Stimulated activated CD4-positive, alpha-beta T cell treated with anti-CD3 and anti-CD28 coated beads, Interleukin-1b, Interleukin-23, amount 100 ng/mL, for 4 hours (primary cell): ENCODE results near the gene PRXL2A.

Experiments used
- DNase-seq, 2 donors: peaks; one replicate each; pipeline ENCODE4 v3.0.0-alpha.2; 2020; ENCODE audit warnings: low read depth in 2 of 2

PRXL2A gene

DNA sequence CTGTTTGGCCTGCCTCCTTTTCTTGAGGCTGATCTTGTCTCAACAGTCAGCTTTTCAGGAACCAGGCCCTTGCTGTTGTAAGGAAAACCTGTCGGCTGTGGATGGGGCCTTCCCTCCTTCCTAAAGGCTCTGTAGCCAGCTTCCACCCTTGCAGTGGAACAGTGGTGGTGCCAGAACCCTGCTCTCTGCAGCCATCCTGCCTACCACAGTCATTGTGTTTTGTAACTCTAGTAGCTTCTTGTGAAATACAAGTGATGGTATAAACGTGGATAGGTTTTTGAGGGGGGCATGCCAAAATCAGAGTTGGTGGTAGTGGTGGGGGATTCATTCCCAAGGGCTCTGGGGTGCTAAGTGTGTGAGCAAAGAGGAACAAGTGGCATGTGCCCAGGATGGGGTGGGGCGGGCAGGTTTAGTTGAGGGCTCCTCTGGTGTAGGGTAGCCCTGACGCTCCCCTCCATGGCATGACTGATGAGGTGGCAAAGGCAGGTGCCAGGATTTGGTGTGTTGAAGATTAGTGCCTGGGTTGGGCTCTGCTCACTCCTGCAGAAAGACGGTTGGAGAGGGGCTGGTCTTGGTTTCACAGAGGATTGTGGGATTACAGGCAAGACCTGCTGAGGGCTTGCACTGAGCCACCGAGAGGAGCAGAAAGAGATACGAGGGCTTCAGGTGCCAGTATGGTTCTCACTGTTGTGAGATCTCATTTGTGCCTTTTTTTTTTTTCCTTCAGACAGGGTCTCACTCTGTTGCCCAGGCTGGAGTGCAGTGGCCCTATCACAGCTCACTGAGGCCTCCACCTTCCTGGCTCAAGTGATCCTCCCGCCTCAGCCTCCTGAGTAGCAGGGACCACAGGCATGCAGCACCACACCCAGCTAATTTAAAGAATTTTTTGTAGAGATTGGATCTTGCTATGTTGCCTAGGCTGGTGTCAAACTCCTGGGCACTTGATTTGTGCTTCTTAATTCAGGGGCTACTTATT lies 53.1 kb downstream of the PRXL2A start:
- no peak for DNase-seq

DNA sequence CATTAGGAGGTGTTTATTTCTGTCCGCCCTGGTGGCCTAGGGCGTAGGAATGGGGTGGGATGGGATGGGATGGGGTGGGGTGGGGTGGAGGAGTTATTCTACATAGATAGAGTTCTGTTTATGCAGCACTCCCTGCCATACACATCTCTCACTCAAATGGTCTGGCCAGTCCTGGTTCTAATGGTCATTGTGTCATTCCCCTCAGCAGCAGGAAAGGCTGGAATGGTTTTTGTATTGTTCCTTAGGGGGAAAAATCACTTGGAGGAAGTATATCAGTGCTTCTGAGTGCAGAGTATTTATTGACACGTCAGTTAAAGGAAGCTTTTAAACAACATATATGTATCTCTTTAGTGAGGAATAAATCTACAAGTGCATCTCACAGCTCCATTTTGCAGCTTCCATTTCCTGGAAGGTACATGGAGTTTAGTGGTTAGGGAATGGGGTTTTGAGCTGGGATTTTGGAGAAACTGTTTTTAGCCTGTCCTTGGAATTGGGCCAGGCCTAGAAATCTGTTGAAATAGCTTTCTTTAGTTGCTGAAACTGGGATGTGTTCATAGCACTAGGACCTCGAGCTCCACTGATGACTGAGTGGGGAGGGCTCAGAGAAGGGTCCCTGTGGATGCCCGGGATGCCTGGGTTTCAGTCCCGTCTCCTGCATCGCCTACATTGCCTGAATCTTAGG lies 54.1 kb downstream of the PRXL2A start:
- DNase-seq: no peak

DNA sequence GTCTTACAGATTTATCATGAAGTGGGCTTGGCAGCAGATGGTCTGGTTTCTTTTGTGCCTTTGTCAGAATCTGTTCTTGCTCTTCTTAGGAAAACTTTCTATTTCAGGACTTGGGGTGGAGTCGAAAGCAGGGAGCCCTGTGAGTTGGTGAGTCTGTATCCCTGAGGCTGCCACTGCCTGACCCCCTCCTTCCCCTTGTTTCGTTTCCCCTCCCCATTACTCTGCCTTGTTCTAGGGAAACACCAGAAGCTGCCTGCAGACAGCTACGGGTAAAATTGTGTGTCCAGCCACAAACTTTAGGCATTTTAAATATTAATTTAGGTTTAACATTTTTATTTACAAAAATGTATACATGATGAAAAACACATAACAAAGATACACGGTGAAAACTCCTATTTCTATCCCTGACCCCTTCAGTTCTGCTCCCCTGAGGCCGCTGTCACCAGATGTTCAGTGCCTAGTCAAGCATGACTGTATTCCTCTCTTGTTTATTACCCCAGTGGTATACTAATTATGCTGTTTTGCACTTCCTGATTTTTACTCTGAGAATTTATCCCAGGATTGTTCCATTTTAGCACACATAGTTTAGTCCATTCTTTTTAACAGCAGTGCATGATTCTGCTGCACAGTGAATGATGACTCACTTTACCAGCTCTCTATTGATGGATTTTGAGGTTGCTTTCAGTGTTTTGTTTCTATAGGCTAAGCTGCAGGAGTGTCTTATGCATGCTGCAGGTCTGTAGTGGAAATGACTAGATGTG lies 54.8 kb downstream of the PRXL2A start:
- no peak for DNase-seq

DNA sequence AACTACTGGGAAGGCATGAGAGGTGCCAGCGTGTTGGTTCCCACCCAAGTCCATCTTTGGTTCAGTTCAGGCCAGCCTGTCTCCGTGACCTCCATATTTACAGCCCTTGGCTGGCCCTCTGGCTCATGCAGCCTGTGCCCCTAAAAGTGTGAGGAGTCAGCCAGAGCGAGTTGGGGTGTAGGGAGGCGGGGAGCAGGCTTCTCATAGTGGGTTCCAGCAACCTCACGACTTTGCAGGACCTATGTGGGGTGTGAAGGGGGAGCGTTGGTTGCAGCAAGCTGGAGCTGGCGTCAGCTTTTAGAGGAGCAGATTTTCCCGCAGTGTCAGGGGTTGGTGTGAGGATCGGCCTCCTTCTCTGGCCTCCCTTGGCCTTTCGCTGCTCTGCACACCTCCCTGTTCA lies 55.5 kb downstream of the PRXL2A start:
- no peak for DNase-seq

DNA sequence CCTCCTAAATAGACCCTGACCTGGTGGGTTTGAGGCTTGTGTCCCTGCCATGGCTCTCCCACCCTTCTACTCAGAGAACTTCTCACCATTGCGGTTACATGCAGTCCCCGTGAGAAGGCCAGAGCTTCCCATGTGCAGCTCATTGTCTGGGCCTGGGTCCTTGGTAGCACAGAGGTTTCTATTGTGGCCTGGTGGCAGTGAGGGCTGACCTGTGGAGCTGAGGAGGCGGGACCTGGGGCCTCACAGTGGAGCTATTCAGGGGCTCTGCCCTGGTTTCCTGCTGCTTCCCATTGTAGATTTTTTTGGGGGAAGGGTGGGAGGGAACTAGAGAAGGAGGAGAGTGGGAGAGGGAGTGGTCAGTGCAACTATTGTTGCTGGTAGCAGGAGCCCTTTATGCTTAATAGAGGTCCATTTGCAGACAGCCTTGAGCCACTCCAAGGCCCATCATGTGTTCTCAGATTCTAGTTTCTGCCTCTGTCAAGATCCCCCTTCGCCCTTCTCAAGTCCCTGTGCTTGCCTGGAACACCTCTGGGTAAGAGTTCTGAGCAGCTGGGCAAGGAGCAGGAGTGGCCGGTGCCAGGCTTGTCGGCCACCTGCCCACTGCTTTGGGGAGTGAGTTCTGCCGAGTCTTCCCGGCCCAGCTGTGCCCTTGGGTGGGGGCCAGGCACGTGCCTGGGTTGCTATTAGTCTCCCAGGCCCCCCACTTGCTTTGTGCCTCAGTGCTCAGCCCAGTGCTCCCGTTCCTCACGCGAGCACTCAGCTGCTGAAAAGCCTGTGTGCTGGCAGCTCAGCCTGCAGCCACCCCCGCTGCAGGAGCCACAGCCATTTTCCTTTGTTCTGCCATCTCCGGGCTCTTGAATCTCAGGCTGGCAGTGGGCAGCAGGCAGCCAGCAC lies 56.5 kb downstream of the PRXL2A start:
- no peak for DNase-seq

DNA sequence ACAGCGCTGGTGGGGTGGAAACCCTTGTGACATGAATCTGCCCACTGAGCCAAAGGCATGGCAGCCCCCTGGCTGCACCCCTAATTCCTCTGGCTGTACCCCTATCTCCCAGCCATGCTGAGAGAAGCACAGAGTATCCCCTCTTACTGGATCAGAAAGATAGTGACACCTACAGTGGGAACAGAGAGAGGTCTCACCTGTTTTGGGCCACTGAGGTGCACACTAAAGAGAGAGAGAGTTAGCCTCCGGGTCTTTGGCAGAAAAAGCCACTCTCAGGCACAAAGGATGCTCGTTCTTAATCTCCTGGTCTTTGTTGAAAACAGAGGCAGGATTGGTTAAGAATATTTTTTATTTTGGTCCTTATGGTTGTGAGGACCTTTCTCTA lies 57.1 kb downstream of the PRXL2A start:
- no peak for DNase-seq

DNA sequence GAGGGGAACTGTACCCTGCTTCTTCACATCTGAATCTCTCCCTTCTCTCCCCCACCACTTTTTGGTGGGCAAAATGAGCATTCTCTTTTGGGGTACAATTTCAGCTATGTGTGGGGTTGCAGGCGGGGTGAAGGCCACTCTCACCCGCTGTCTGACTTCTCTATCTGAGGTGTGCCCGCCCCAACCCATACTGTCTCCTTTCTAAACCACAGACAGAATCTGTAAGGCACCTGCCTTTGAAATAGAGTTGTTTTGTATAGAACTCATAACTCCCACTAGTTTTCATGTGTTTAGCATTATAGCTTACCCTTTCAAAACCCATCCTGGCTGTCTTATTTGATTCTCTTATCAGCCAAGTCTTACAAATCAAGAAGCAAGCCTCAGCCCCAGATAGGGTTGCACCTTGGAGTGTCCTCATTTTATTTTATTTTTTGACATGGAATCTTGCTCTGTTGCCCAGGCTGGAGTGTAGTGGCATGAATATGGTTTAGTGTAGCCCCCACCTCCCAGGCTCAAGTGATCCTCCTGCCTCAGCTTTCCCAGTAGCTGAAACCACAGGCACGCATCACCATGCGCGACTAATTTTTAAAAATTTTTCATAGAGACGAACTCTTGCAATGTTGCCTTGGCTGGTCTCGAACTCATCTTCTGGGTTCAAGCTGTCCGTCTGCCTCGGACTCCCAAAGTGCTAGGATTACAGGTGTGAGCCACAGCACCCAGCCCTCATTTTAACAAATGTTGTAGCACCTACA lies 57.7 kb downstream of the PRXL2A start:
- DNase-seq: no peak

DNA sequence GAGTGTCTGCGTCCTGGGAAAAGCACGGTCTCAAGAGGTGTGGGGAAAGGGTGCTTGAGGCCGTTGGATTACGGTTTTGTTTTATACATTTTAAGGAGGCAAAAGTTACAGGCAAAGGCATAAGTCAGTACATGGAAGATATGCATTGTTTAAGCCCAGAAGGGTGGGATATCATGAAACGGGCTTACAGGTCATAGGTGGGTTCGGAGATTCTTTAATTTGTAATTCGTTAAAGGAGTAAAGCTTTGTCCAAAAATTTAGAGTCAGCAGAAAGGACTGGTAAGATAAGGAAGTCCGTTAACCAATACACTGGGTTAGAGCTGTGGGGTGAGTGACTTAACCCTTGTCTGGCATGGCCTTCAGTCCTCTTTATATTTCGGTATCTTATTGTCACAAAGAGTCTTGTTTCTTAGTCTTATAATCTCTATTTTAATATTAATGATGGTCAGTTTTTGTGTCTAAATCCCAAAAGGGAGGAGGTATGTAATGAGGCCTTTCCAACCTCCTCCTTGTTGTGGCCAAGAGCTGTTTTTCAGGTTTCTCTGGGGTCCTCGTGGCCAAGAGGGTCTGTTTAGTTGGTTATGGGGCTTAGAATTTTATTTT lies 58.5 kb downstream of the PRXL2A start:
- DNase-seq: no peak

DNA sequence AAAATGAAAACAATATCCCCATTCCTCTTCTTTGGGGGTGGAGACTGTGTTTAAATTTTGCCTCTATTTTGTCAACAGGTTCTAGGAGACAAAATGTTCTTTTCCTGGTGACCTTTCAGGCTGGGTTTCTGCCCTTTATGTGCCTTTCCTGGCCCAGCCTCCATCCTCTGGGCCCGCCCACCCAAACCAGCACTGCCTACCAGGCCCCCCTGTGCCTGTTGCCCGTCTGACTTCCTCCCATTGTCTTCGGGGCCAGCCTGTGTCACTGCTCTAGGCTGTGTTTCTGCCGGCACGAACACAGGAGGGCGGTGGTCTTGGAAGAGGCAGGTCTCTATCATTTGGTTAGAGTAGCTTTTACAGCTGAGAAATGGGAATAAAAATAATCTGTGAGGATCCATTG lies 59.7 kb downstream of the PRXL2A start:
- DNase-seq: no peak

DNA sequence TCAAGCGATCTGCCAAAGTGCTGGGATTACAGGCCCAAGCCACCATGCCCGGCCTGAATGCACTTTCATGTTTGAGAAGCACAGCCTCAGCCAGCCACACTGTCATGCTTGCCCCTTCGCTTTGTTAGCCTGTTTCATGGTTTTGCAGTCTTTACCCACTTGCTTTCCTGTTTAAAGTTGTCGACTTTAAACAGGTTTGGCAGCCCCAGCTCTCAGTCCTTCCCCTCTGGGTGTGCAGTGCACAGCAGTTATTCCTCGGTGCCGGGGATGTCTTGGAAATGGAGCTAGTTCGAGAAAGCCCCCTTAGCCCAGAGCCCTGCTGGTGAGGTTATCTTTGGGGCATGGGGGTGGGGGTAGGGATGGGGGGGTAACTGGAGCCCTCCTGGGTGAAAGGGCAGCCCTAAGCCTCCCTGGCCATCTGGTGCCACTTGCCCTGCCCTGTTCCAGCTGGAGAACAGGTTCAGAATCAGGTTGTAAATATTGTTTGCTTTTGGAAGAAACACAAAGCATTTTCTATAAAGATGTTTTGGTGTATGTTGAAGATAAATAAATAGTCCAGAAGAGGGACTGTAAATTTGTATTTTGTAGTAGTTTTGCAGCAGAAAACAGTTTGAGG lies 60.6 kb downstream of the PRXL2A start:
- DNase-seq: no peak

DNA sequence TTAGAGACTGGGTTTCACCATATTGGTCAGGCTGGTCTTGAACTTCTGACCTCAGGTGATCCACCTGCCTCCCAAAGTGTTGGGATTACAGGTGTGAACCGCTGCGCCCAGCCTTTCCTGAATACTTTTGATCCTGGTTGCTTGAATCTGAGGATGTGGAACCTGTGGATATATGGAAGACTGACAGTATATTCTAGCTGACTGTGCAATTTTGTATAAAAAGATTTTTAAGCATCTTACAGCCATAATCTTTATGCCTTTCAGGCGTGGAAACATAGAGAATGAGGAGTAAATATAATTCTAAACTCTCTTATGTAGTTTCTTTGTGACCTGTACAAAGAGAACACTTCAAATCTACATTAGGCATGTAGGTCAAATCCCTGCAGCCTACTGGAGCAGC lies 61.9 kb downstream of the PRXL2A start:
- no peak for DNase-seq

DNA sequence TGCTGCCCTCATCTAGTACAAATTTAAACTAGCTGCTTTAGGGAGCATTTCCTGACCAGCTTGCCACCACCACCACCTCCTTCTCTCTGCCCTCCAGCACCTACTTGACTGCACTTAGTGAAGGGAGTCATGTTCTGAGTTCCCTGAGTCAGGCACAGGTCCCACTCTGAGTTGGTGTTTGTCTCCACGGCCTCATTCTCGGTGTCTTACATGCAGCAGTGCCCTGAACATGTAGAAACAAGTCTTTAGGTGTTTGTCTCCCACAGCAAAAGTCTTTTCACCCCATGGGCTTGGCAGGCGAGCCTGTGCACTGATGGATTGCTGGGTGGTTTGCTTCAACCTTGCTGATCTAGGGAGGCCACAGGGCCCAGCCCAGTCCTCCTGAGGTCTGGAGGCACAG lies 62.6 kb downstream of the PRXL2A start:
- DNase-seq: no peak

DNA sequence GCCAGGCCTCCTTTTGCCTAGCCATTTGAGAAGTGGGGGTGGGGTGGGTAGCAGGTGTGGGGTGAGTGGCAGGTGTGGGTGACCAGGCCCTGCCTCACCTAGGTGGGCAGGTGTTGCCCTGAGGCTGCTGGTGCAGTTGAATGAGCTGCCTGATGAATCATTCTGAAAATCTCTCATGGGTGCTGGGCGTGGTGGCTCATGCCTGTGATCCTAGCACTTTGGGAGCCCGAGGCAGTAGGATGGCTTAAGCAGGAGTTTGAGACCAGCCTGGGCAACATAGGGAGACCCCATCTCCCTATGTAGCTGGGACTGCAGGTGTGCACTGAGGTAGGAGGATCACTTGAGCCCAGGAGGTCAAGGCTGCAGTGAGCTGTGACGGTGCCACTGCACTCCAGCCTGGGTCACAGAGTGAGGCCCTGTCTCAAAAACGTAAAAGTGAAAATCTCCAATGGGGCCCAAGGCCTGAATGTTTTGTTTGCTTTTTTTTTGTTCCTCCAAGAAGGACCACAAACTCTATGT lies 63.4 kb downstream of the PRXL2A start:
- DNase-seq: no peak

DNA sequence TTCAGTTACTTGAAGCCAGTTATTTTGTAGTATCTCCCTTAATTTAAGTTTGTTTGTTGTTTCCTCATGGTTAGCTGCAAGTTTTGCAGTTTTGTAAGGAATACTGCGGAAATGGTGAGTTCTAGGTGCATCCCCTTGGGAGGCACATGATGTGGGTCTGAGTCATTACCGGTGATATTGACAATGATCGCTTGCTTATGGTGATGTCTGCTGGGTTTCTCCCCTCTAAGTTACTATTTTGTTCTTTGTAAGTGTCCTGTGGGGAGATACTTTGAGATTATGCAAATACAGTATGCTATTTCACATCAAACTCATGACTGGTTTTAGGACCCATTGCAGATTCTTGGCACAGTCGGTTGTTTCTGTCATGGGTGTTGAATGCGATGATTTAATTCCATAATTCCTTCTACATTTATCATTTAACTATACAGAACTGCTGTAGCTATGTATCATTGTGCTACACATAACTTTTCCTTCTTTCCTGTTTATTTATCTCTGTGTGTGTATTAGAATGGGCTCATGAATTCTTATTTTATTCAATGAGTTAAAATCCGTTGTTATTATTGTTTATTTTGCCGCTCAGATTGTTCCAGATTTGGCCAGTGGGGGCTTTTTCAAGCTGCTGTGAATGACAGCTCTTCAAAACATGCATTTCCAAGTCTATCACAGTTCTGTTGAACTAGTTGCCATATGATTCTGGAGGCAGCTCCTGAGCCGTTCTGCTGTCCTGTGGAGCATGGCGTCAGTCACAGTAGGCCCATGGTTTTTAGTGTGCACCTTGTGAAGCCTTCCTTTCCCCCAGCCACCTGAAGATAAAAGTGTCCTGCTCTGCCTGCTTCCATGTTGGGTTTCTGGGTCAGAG lies 64.1 kb downstream of the PRXL2A start:
- no peak for DNase-seq

DNA sequence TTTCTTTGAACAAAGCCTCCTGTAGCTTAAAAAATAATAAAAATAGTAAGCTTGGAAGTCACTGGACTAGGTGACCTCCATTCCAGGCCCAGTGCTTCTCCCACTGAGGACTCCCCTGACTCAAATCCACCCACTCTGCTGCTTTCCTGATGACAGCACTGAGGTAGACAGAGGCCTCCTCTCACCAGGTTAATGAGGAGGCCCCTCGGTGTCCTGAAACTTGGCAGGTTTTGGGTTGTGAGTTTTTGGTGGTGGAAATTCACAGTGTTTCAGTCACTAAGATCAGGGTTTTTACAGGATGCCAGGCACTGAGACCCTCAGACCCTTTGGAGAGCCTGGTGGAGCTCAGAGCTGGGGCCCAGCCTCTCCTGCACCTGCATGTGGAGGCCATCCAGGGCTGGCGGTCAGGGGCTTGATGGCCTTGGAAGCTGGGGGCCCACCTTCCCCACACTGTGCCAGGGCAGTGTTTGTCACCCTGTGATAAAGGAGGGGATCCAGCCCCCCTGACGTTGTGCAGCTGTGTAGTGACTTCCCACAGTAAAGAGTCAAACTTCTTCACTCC lies 64.8 kb downstream of the PRXL2A start:
- no peak for DNase-seq

DNA sequence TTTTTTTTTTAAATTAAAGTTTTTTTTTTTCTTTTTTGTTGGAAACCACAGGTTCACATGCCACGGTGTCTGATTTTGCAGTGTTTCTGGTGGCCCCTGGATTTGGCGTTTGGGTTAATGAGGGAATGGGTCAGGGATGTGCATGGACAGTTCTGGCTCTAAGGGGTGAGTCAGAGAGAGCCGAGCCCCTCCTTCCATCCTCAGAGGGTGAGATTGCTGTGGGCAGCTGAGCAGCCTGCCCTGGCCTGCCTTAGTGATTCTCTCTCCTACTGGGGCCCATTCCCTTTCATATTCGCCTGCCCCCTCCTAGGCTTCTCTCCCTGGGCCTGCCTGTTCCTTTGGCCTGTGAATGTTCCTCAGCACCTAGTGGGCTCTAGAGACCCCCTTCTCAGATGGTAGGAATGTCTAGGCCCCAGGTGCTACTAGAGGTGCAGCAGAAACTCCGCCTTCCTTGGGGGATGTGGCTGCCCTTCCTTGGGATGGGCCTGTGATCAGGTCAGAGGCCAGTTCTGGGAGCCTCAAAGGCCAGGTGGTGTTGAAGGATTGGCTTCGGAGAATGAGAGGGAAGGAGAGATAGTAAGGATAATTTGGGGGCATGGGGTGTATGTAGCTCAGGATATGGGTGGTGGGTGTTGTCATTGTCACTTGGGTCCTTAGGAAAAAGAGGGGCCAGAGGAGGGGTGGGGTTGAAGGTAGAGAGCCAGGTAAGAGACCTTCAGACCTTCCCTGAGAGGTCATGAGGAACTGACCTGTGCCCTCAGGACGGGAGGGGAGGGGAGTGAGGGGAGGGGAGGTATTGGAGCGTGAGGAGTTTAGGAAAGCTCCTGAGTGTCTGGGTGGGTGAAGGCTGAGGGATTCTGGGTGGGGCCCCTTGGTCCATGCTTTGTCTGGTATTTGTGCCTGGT lies 65.6 kb downstream of the PRXL2A start:
- DNase-seq: no peak

DNA sequence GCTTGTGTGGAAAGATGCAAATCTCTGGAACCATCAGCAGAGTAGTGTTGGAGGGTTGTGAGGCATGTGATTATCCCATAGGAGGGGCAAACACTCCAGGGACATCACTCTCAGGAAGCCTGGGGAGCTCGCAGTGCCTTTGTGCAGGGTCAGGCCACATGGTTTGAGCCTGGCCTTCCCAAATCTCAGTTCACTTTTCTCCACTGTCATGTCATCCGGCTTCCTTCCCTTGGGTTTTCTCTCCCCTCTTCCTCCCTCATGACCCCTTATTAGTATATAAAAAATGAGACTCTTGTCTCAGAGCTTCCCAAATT lies 66.2 kb downstream of the PRXL2A start:
- no peak for DNase-seq
